NT2/D1 (cell line): ENCODE measurements around the gene MCEE.
"Not testable (repeated sequence)": the region's sequence is repeated elsewhere in the genome, so short reads cannot be mapped to it uniquely, and the experiment has no call there.

ENCODE experiments used
- SUZ12 ChIP-seq: IDR thresholded peaks from 2 replicates; pipeline ENCODE4 v1.6.1; 2011; ENCODE audit not compliant: insufficient read length, insufficient read depth; ENCODE audit errors: extremely low read depth
- ZNF274 ChIP-seq: IDR thresholded peaks from 2 replicates; pipeline ENCODE4 v1.6.1; 2011; ENCODE audit warnings: mild to moderate bottlenecking, low read depth, low read length

- not testable (repeated sequence) for TF ChIP-seq ZNF274, SUZ12
Observed at GRCh38 chr2:71091808-71092207, 38.2 kb downstream of the MCEE start.
